HCT116 (cell line): ENCODE results near the gene LY9. TPM values are rescaled to one million over a fixed set of nuclear protein-coding genes. Genes with fewer than 3 reads are reported as not detected.
A peak's percentile ranks its signal among the peaks of the same experiment; 100 is the strongest.

Experiments used
- ATAC-seq: fragments of 200-7000 bp; cut with Tn5 transposase; 2 replicates; pipeline ENCODE4 v1.9.1; 2020; ENCODE audit warnings: mild to moderate bottlenecking, moderate library complexity
- BruUV-seq: library from RNA; stranded (reverse); fragments of 400-500 nt; replicated peaks from 2 replicates; lab custom pipeline; 2021; lab: Mats Ljungman, UMichigan
- CTCF ChIA-PET: fragments of 300-600 bp; sonication (Branson Sonifier 250); formaldehyde crosslinking; loops from one replicate; lab custom pipeline; 2021; ENCODE audit warnings: antibody characterized with exemption; lab: Charles Lee
- POLR2A ChIA-PET: fragments of 300-600, 350-600 bp; sonication (Branson Sonifier 250); formaldehyde crosslinking; loops from one replicate; lab custom pipeline; 2021; ENCODE audit warnings: antibody characterized with exemption; lab: Charles Lee
- RAD21 ChIA-PET, 2 experiments: fragments of 300-600 bp; sonication (Branson Sonifier 250); formaldehyde crosslinking; loops; one replicate each; lab custom pipeline; 2023; ENCODE audit warnings: low total read pairs in 2 of 2; ENCODE audit not compliant: uncharacterized antibody in 2 of 2, unreplicated experiment in 2 of 2, low non-redundant PET in 1 of 2; lab: Charles Lee
- DNase-seq: peaks from one replicate; pipeline ENCODE4 v3.0.0-alpha.2; 2010; ENCODE audit warnings: low read depth, low spot score
- H2AFZ ChIP-seq: fragments of 200-600 bp; shearing (Covaris generic), sonication (generic); 2 replicates; pipeline ENCODE4 v1.6.1; 2017; ENCODE audit warnings: low read depth, mixed run types, mixed read lengths, antibody characterized with exemption, low read length; ENCODE audit not compliant: poor library complexity, severe bottlenecking
- H3K27ac ChIP-seq: 2 replicates; pipeline ENCODE4 v1.5.1; 2012; ENCODE audit warnings: low read depth, low read length
- H3K27me3 ChIP-seq: fragments of 200-600 bp; sonication (generic); 2 replicates; pipeline ENCODE4 v1.6.1; 2016; ENCODE audit warnings: mixed run types, low read length, mixed read lengths; ENCODE audit not compliant: insufficient read depth
- H3K36me3 ChIP-seq, 2 experiments: fragments of 200-500 bp in 1 of 2; fragments of 200-600 bp in 1 of 2; sonication (Bioruptor generic) in 1 of 2; sonication (generic) in 1 of 2; 2 replicates each; pipeline versions ENCODE4 v1.5.1 to v1.6.1; 2014 to 2016; ENCODE audit warnings: low read length in 2 of 2, inconsistent platforms in 1 of 2, mixed read lengths in 1 of 2, mixed run types in 1 of 2; ENCODE audit not compliant: insufficient read depth in 2 of 2, control insufficient read depth in 1 of 2
- H3K4me1 ChIP-seq, 2 experiments: fragments of 200-600 bp in 1 of 2; sonication (generic) in 1 of 2; 2 replicates each; pipeline versions ENCODE4 v1.5.1 to v1.6.1; 2012 to 2017; ENCODE audit warnings: low read length in 2 of 2, inconsistent platforms in 1 of 2, mild to moderate bottlenecking in 1 of 2, mixed read lengths in 1 of 2, mixed run types in 1 of 2, moderate library complexity in 1 of 2; ENCODE audit not compliant: insufficient read depth in 2 of 2, control insufficient read depth in 1 of 2
- H3K4me2 ChIP-seq: fragments of 200-600 bp; sonication (generic); 2 replicates; pipeline ENCODE4 v1.6.1; 2017; ENCODE audit warnings: mixed run types, low read length, mixed read lengths
- H3K4me3 ChIP-seq, 2 experiments: fragments of 200-600 bp in 1 of 2; sonication (generic) in 1 of 2; replicated peaks in 1 of 2; 2 replicates each; pipeline ENCODE4 v1.5.1; 2011 to 2016; ENCODE audit warnings: low read length in 2 of 2, control low read depth in 1 of 2, low read depth in 1 of 2, mild to moderate bottlenecking in 1 of 2, mixed read lengths in 1 of 2, mixed run types in 1 of 2
- H3K79me2 ChIP-seq: fragments of 200-600 bp; sonication (generic); 2 replicates; pipeline ENCODE4 v1.6.1; 2017; ENCODE audit warnings: mild to moderate bottlenecking, mixed run types, low read length, moderate library complexity, mixed read lengths; ENCODE audit not compliant: insufficient read depth
- H3K9ac ChIP-seq: fragments of 200-600 bp; sonication (generic); 2 replicates; pipeline ENCODE4 v1.6.1; 2016; ENCODE audit warnings: low read length, mixed read lengths
- H3K9me2 ChIP-seq: fragments of 200-600 bp; sonication (generic), shearing (Covaris generic); 2 replicates; pipeline ENCODE4 v1.6.1; 2017; ENCODE audit warnings: mixed run types, mild to moderate bottlenecking, moderate library complexity; ENCODE audit not compliant: insufficient read depth
- H3K9me3 ChIP-seq, 2 experiments: fragments of 200-500 bp in 1 of 2; fragments of 200-600 bp in 1 of 2; sonication (Bioruptor generic) in 1 of 2; sonication (generic) in 1 of 2; 2 replicates each; pipeline ENCODE4 v1.6.1; 2014 to 2017; ENCODE audit warnings: low read length in 2 of 2, mixed read lengths in 2 of 2, inconsistent platforms in 1 of 2, low read depth in 1 of 2, mild to moderate bottlenecking in 1 of 2, mixed run types in 1 of 2, moderate library complexity in 1 of 2; ENCODE audit not compliant: control insufficient read depth in 1 of 2, insufficient read depth in 1 of 2
- H4K20me1 ChIP-seq: fragments of 200-600 bp; sonication (generic), shearing (Covaris generic); 2 replicates; pipeline ENCODE4 v1.6.1; 2017; ENCODE audit warnings: mixed run types, mild to moderate bottlenecking, moderate library complexity; ENCODE audit not compliant: insufficient read depth
- CBX3 ChIP-seq: IDR thresholded peaks from 2 replicates; pipeline ENCODE4 v1.6.1; 2012; ENCODE audit warnings: low read depth
- CEBPB ChIP-seq: IDR thresholded peaks from 2 replicates; pipeline ENCODE4 v1.6.1; 2012; ENCODE audit warnings: low read depth
- EZH2phosphoT487 ChIP-seq: fragments of 200-600 bp; IDR thresholded peaks from 2 replicates; pipeline ENCODE4 v1.6.1; 2018; ENCODE audit warnings: antibody characterized with exemption, borderline replicate concordance
- FOSL1 ChIP-seq: IDR thresholded peaks from 2 replicates; pipeline ENCODE4 v1.6.1; 2012; ENCODE audit warnings: low read depth
- POLR2A ChIP-seq: IDR thresholded peaks from 2 replicates; pipeline ENCODE4 v1.7.0; 2011; ENCODE audit warnings: borderline replicate concordance; ENCODE audit not compliant: insufficient read depth, insufficient read length; ENCODE audit errors: extremely low read depth
- RAD21 ChIP-seq: IDR thresholded peaks from 2 replicates; pipeline ENCODE4 v1.6.1; 2012; ENCODE audit warnings: low read depth, mild to moderate bottlenecking
- SRF ChIP-seq: IDR thresholded peaks from 2 replicates; pipeline ENCODE4 v1.6.1; 2012; ENCODE audit warnings: low read depth
- intact Hi-C: fragments of 100-400 bp; cut with micrococcal nuclease; formaldehyde crosslinking; loops from 2 replicates; pipeline ENCODE4 v1.10.0; 2022
- total RNA-seq: library from RNA; stranded (reverse); gene quantifications from one replicate; pipeline ENCODE4 v1.2.1, GENCODE V29; 2021; ENCODE audit not compliant: unreplicated experiment
- TF ChIP-seq, protein P1 (sequence below), 3 experiments: fragments of 200-600 bp in 1 of 3; sonication (generic) in 1 of 3; IDR thresholded peaks in 2 of 3; conservative IDR thresholded peaks in 1 of 3; 2 replicates each; pipeline ENCODE4 v1.5.1; 2012 to 2017; ENCODE audit warnings: low read depth in 2 of 3, low read length in 2 of 3, antibody characterized with exemption in 1 of 3, borderline replicate concordance in 1 of 3, control low read depth in 1 of 3, mild to moderate bottlenecking in 1 of 3, mixed read lengths in 1 of 3, mixed run types in 1 of 3, moderate library complexity in 1 of 3; ENCODE audit not compliant: insufficient read depth in 1 of 3

LY9 gene
- total RNA-seq, 1 experiment from 2014 or later = 0.22 TPM

DNA sequence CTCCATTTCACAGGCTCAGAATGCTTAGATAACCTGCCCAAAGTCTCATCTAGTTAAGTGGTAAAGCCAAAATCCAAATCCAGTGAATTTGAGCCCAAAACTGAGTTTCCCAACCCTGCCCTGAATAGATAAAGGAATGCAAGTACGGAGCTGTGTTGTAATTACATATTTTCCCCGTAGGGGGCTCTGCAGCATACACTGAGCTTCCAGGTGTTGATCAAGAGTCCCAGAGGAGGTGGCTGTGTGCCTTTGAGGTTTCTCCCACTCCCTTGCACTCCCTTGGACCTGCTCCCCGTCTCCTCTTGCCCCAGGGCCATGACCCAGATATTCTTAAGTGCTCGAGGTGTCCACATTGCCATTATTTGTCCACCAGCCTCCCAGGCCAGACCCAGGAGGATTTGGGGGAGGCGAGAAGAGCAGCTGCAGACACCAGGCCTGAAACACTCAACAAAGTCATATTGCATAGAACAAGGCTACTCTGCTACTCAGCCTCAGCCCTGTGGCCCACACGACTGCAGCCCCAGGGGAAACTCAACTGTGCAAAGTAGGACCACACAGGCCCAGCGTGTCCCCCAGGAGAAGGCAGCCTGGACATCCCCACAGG is 18.4 kb upstream of the LY9 start:
- H2AFZ ChIP-seq = no peak overlapping the region
- no peaks in the 10 kb centered on the region for H3K79me2 ChIP-seq
- no peaks in the 10 kb centered on the region for H3K36me3 ChIP-seq
- H4K20me1 ChIP-seq = no peaks in the 10 kb centered on the region
- peak; percentile 73 for ATAC-seq
- peak; percentile 29 for DNase-seq
- H3K4me3 ChIP-seq = no peak overlapping the region
- ChIA-PET RAD21 (interaction anchor here in 1 of 2 experiments (0.6 kb wide), 1 partner anchor 54 kb away, joined by 4 read pairs; no protein-coding TSS in a partner anchor), CTCF (interaction anchor here (0.6 to 2.7 kb wide), 14 partner anchors 9 to 219 kb away, joined by 3 to 29 read pairs (median 4); partner anchors contain the start of gene ITLN2), POLR2A (interaction anchor here (1.6 kb wide), 1 partner anchor 10 kb away, joined by 6 read pairs; no protein-coding TSS in a partner anchor)
- H3K4me2 ChIP-seq = no peak overlapping the region
- TF ChIP-seq FOSL1 (no peak), POLR2A (no peak), RAD21 (peak; percentile 58), SRF (no peak), CBX3 (no peak), CEBPB (no peak), EZH2phosphoT487 (no peak)
- TF ChIP-seq, protein P1, sequence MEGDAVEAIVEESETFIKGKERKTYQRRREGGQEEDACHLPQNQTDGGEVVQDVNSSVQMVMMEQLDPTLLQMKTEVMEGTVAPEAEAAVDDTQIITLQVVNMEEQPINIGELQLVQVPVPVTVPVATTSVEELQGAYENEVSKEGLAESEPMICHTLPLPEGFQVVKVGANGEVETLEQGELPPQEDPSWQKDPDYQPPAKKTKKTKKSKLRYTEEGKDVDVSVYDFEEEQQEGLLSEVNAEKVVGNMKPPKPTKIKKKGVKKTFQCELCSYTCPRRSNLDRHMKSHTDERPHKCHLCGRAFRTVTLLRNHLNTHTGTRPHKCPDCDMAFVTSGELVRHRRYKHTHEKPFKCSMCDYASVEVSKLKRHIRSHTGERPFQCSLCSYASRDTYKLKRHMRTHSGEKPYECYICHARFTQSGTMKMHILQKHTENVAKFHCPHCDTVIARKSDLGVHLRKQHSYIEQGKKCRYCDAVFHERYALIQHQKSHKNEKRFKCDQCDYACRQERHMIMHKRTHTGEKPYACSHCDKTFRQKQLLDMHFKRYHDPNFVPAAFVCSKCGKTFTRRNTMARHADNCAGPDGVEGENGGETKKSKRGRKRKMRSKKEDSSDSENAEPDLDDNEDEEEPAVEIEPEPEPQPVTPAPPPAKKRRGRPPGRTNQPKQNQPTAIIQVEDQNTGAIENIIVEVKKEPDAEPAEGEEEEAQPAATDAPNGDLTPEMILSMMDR (IDR thresholded peaks at IDR 0.05 in 2 of 3, conservative IDR thresholded peaks at IDR 0.05 in 1 of 3; ENCODE audit: borderline replicate concordance in 1 of 3, insufficient read depth in 1 of 3, low read depth in 2 of 3, low read length in 2 of 3) = peak; percentile 60 to 74 (median 74)
- H3K27ac ChIP-seq = no peak overlapping the region
- no peaks in the 10 kb centered on the region for H3K9me2 ChIP-seq
- H3K27me3 ChIP-seq = no peaks in the 10 kb centered on the region
- no peaks in the 10 kb centered on the region for H3K9me3 ChIP-seq
- H3K4me1 ChIP-seq = peaks cover 9 to 10% of the 10 kb centered on the region in 2 experiments; a peak in 2 of 4 replicates
- intact Hi-C loops = loop anchor here (5.0 kb wide), 2 partner anchors 50 to 175 kb away; partner anchors contain the start of gene ITLN2
- H3K9ac ChIP-seq = no peak overlapping the region
- BruUV-seq = no TSS peak
